SU-DHL-6 (cell line): ENCODE results near the gene LTA.

Experiments
- EZH2phosphoT487 ChIP-seq: fragments of 200-600 bp; sonication (generic), shearing (Covaris generic); conservative IDR thresholded peaks from 2 replicates; pipeline ENCODE4 v1.6.1; 2018; ENCODE audit warnings: mild to moderate bottlenecking, antibody characterized with exemption, low read length, moderate library complexity, mixed read lengths
- TF ChIP-seq, protein P1 (sequence below): fragments of 200-600 bp; sonication (generic); IDR thresholded peaks from one replicate; pipeline ENCODE4 v1.5.1; 2017; ENCODE audit warnings: antibody characterized with exemption, mild to moderate bottlenecking, low read length, moderate library complexity; ENCODE audit not compliant: insufficient read depth, poor library complexity, severe bottlenecking

DNA sequence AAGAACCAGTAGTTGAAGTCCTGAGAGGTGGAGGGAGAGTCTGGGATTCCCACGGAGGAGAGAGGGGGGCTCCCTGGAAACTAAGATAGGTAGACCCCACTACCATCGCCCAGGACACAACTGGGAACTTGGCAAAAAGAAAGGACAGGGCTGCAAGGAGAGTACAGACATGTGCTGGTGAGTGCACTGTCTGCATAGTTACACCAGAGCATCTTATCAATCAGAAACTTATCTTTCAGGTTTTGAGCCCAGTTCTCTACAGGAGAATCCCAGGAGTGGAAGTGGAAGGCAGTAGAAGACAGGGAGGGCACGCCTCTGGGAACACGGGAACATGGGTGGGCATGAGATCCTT is 12.5 kb upstream of the LTA start:
- TF ChIP-seq, protein P1, sequence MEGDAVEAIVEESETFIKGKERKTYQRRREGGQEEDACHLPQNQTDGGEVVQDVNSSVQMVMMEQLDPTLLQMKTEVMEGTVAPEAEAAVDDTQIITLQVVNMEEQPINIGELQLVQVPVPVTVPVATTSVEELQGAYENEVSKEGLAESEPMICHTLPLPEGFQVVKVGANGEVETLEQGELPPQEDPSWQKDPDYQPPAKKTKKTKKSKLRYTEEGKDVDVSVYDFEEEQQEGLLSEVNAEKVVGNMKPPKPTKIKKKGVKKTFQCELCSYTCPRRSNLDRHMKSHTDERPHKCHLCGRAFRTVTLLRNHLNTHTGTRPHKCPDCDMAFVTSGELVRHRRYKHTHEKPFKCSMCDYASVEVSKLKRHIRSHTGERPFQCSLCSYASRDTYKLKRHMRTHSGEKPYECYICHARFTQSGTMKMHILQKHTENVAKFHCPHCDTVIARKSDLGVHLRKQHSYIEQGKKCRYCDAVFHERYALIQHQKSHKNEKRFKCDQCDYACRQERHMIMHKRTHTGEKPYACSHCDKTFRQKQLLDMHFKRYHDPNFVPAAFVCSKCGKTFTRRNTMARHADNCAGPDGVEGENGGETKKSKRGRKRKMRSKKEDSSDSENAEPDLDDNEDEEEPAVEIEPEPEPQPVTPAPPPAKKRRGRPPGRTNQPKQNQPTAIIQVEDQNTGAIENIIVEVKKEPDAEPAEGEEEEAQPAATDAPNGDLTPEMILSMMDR, result no peak
- no peak for TF ChIP-seq EZH2phosphoT487
